Astrocyte of the cerebellum (primary cell): ENCODE data around the gene PARP2.

Experiments used
- DNase-seq: peaks from one replicate; pipeline ENCODE4 v3.0.0-alpha.2; 2011; ENCODE audit warnings: low read depth
- H3K4me3 ChIP-seq: 2 replicates; pipeline ENCODE4 v1.5.1; 2011; ENCODE audit warnings: mild to moderate bottlenecking, low read depth, low read length, moderate library complexity
- CTCF ChIP-seq: IDR thresholded peaks from 2 replicates; pipeline ENCODE4 v1.5.1; 2012; ENCODE audit warnings: low read length, low read depth, moderate library complexity, mild to moderate bottlenecking; ENCODE audit errors: missing control alignments
- in situ Hi-C: cut with HindIII; loops from 2 replicates; pipeline ENCODE4 v1.10.0; 2017; ENCODE audit warnings: low sequenced_read_pairs

PARP2 gene

GRCh38 chr14:20365928-20366327, 22.5 kb downstream of the PARP2 start:
- no peak for DNase-seq
- no peak for TF ChIP-seq CTCF
- in situ Hi-C loops, result no loop called here
- H3K4me3 ChIP-seq, result no peak overlapping the region

GRCh38 chr14:20372796-20373195, 29.4 kb downstream of the PARP2 start:
- in situ Hi-C loops, result no loop called here
- H3K4me3 ChIP-seq, result no peak overlapping the region
- no peak for DNase-seq
- TF ChIP-seq CTCF, result no peak

GRCh38 chr14:20375471-20375870, 32.0 kb downstream of the PARP2 start:
- H3K4me3 ChIP-seq, result no peak overlapping the region
- no peak for TF ChIP-seq CTCF
- in situ Hi-C loops, result no loop called here
- DNase-seq, result no peak

- no peak overlapping the region for H3K4me3 ChIP-seq
- no peak for TF ChIP-seq CTCF
- in situ Hi-C loops, result no loop called here
- DNase-seq, result no peak
Measured at GRCh38 chr14:20376071-20376588, 32.7 kb downstream of the PARP2 start.

GRCh38 chr14:20377171-20377570, 33.7 kb downstream of the PARP2 start:
- H3K4me3 ChIP-seq, result no peak overlapping the region
- in situ Hi-C loops, result no loop called here
- no peak for TF ChIP-seq CTCF
- DNase-seq, result no peak

- in situ Hi-C loops, result no loop called here
- DNase-seq, result no peak
- TF ChIP-seq CTCF, result no peak
- no peak overlapping the region for H3K4me3 ChIP-seq
Measured at GRCh38 chr14:20379743-20380142, 36.3 kb downstream of the PARP2 start.

GRCh38 chr14:20380681-20381080, 37.2 kb downstream of the PARP2 start:
- in situ Hi-C loops, result no loop called here
- no peak overlapping the region for H3K4me3 ChIP-seq
- no peak for DNase-seq
- no peak for TF ChIP-seq CTCF
